Keratinocyte (primary cell): Measurements from ENCODE around the gene TLE7.

Source experiments
- EZH2 ChIP-seq: IDR thresholded peaks from one replicate; pipeline ENCODE4 v1.6.1; 2012; ENCODE audit warnings: inconsistent platforms, mild to moderate bottlenecking, low read length, moderate library complexity
- TF ChIP-seq, protein P1 (sequence below), 3 experiments: IDR thresholded peaks in 1 of 3; conservative IDR thresholded peaks in 1 of 3; optimal IDR thresholded peaks in 1 of 3; 2 replicates in 2 of 3; 3 replicates in 1 of 3; pipeline versions ENCODE3 to v1.5.1; 2011; ENCODE audit warnings: low read length in 3 of 3, mild to moderate bottlenecking in 3 of 3, moderate library complexity in 2 of 3, control low read depth in 1 of 3, inconsistent platforms in 1 of 3; ENCODE audit not compliant: insufficient read depth in 2 of 3; ENCODE audit errors: extremely low read depth in 1 of 3

DNA sequence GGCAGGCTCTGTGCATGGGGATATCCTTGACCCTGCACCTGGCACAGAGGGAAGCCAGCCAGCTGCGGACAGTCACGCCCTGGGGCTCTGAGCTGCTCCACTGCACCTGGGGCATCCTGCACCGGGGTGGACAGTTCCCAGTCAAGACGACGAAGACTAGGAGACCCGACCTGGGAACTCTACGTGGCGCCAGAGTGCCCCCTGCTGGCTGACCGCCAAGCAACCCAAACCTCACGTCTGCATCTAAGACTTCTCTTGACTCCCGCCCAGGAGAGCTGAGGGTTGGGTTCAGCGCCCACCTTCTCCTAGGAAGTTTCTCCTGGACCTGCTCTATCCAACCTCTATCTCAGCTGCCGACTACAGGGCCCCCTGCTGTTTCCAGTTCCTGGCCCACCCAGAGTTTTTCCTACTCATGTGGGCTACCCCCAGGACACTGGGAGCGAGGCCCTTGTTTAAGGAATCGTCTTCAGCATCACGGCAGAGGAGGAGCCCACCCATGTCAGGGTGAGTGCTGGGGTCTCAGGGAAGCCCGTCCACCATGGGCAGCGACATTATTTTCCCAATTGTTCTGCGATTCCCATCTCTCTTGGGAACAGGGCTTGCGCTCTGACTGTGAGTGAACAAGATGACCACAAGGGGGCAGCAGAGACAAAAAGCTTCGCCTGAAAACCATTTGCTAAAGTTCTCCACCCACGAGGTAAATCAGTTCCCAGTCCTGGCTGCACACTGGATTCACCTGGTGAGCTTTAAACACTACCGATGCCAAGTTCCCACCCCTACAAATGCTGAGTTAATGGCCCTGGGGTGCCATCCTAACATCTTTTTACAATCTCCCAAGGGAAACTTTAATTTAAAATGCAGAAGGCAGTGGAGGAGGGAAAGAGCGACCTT, 29.3 kb downstream of the TLE7 start:
- TF ChIP-seq, protein P1, sequence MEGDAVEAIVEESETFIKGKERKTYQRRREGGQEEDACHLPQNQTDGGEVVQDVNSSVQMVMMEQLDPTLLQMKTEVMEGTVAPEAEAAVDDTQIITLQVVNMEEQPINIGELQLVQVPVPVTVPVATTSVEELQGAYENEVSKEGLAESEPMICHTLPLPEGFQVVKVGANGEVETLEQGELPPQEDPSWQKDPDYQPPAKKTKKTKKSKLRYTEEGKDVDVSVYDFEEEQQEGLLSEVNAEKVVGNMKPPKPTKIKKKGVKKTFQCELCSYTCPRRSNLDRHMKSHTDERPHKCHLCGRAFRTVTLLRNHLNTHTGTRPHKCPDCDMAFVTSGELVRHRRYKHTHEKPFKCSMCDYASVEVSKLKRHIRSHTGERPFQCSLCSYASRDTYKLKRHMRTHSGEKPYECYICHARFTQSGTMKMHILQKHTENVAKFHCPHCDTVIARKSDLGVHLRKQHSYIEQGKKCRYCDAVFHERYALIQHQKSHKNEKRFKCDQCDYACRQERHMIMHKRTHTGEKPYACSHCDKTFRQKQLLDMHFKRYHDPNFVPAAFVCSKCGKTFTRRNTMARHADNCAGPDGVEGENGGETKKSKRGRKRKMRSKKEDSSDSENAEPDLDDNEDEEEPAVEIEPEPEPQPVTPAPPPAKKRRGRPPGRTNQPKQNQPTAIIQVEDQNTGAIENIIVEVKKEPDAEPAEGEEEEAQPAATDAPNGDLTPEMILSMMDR (optimal IDR thresholded peaks at IDR 0.05 in 1 of 3, IDR thresholded peaks at IDR 0.05 in 1 of 3, conservative IDR thresholded peaks at IDR 0.05 in 1 of 3; ENCODE audit: extremely low read depth in 1 of 3, insufficient read depth in 2 of 3, low read length in 3 of 3) = peak; percentile 72 to 79 (median 77)
- no peak for TF ChIP-seq EZH2
